GM12801 (cell line): Measurements from ENCODE around the gene IFNAR2.

Experiments used
- CTCF ChIP-seq: IDR thresholded peaks from one replicate; pipeline ENCODE4 v1.5.1; 2011; ENCODE audit warnings: control low read depth; ENCODE audit not compliant: insufficient read length; ENCODE audit errors: extremely low read depth

The IFNAR2 gene

GRCh38 chr21:33217138-33217520 lies 12.6 kb upstream of the IFNAR2 start:
- TF ChIP-seq CTCF = no peak

GRCh38 chr21:33219300-33219699 lies 10.4 kb upstream of the IFNAR2 start:
- no peak for TF ChIP-seq CTCF

GRCh38 chr21:33219954-33220353 lies 9.8 kb upstream of the IFNAR2 start:
- no peak for TF ChIP-seq CTCF

- no peak for TF ChIP-seq CTCF
Measured at GRCh38 chr21:33228455-33228854, 1.3 kb upstream of the IFNAR2 start.

- no peak for TF ChIP-seq CTCF
Measured at GRCh38 chr21:33229099-33229783, 497 bp upstream of the IFNAR2 start.

GRCh38 chr21:33230545-33231324 lies 997 bp downstream of the IFNAR2 start:
- no peak for TF ChIP-seq CTCF

GRCh38 chr21:33231526-33231925 lies 1.8 kb downstream of the IFNAR2 start:
- TF ChIP-seq CTCF = no peak
